Activated CD4-positive, alpha-beta T cell treated with anti-CD3 and anti-CD28 coated beads, Interleukin-2, amount 50 U/mL, for 4 hours (primary cell): Measurements from ENCODE around the gene SCN4A.

ENCODE experiments used
- DNase-seq, 2 experiments: peaks; one replicate each; pipeline ENCODE4 v3.0.0-alpha.2; 2020

Gene SCN4A

GRCh38 chr17:64001763-64002529 is 29.2 kb upstream of the SCN4A start:
- DNase-seq: no peak

DNA sequence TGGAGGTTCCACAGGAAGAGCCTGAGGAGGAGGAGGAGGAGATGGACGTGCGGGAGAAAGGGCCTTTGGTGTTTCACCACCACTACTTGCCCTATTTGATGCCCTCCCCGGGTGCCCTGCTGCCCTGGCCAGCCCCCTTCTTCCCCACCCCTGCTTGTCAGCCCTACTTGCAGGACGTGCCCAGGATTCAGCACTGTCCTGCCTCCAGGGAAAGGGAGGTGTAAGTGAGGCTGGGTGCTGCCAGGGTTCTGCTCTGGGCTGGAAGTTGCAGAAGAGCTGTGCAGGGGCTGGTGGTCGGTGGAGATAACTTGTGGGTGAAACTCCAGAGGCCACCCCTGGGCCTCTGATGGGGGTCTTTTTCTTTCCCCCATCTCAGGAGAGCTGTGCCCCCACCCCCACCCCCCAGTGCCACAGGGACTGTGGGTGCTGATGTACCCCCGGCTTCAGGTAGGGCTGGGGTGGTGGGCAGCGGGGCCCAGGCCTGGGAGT is 28.4 kb upstream of the SCN4A start:
- no peak for DNase-seq

DNA sequence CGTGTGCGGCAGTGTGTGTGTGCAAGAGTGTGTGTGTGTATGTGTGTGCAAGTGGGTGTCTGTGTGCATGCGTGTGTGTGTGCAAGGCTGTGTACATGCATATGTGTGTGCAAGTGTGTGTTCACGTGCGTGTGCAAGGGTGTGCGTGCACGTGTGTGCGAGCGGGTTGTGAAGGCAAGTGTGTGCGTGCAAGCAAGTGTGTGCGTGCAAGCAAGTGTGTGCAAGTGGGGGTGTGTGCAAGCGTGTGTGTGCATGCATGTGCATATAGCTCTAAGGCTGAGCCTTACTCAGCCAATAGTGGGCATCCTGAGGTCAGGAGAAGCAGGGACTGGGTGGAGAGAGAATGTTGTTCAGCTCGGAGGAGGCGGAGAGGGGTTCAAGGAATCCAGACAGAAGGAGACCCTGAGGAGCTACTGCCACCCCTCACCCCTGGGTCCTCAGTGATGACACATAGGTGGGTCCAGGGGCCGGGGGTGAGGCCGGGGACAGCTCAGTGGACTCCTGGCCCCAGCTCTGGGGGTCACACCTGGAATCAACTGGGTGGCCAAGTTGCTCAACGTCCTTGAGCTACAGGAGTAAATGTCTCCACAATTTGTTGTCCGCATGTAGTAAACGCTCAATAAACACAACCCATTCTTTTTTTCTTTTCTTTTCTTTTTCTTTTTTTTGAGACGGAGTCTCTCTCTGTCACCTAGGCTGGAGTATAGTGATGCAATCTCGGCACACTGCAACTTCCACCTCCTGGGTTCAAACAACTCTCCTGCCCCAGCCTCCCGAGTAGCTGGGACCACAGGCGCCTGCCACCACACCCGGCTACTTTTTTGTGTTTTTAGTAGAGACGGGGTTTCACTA is 27.2 kb upstream of the SCN4A start:
- no peak for DNase-seq

DNA sequence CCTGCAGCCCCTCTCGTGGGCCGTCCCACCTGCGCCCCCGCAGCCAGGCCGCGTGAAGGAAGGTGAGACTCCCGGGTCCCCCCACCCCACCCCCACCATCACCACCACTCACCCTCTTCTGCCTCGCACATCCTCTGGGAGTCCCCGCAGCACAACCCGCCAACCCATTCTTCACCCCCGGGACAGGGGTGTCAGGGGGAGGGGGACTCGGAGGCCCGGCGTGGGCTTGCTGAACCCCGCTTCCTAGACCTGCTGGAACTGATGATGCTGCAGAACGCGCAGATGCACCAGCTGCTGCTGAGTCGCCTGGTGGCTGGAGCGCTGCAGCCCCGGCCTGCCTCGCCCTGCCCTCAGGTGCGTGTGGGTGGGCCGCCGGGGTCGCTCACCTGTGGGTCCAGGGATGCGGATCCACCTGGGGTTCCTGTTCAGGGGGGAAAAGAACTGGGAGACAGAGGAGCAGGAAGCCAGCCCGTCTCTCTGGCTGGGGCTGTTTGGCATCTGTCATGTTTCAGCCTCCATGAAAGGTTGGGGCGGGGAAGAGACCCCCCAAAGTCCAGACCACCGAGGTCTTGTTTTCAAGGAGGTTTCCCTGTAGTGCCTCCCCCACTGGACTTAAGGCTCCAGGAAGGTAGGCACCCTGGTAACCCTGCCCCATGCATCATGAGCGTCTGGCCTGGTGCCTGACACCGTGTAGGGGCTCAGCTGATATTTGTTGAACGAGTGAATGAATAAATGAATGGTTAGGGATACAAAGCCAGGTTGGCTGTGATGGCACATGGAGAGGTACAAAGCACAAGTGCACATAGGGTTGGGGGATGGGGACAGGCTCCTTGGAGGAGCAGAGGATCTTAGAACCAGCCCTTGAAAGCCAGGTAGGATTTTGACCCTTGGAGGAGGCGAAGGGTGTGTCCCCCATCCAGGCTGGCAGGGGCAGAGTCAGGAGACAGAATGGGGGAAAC is 26.3 kb upstream of the SCN4A start:
- no peak for DNase-seq

GRCh38 chr17:63998050-63998720 is 25.5 kb upstream of the SCN4A start, which contains the start of gene PRR29:
PRR29 (plus strand) TSS chr17:63998351; CDS start chr17:63998365, 14 bp downstream.
- peak; percentile 58 to 61 for DNase-seq

DNA sequence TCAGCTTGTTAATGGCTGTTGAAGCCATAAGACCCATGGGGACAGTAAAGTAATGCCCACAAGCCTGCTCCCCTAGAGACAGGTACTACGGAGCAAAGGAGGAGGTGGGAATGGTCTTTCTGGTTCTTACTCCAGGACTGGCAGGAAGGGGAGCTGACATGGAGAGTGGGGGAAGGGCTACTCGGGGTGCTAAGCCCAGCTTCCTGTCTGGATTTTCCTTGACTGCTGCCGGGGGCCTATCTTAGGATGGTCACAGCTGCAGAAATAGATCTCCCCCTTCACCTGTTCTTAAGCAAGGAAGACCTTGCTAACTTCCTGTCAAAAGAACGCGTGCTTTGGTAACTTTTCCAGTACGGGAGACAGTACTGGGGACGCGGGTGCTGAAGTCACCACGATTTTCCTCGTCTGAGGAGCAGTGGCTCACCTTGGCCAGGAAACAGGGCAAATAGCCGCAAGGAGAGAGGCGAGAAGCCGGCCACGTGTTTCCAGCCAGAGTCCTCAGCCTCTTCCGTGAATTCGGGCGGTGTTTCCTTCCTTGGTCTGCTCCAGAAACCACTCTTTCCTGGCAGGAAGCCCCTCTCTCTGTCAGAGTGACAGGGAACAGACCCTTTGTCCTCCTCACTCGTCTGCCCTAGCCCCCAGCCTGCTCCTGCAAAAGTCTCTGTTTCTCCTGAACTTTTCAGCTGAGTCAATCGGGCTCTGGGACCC is 24.8 kb upstream of the SCN4A start:
- no peak for DNase-seq

- no peak for DNase-seq
Measured at GRCh38 chr17:63996430-63997182, 23.9 kb upstream of the SCN4A start.

- no peak for DNase-seq
Measured at GRCh38 chr17:63995626-63996025, 22.9 kb upstream of the SCN4A start.

DNA sequence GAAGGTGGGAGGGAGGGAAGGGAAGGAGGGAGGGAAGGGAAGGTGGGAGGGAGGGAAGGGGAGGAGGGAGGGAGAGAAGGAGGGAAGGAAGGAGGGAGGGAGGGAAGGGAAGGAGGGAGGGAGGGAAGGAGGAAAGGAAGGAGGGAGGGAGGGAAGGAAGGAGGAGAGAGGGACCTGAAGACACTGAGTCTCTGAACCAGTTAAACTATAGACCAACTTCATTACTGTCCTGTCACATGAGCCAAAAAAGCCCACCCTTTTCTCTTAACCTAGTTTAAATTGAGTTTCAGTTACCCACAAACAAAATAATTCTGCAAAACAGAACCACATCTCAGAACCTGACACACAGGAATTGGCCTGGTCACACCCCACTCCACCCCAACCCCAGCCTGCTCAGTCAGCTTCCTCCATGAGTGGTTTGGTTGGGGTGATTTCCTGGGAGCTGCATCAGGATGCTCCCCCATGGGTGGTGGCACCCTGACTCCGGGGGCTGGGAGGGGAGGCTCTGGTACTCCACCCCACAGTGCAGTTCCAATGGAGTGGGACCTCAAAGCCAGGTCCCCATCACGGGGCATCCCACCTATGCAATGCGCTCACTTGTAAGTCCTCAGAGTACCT is 20.8 kb upstream of the SCN4A start:
- DNase-seq: no peak

- no peak for DNase-seq
Measured at GRCh38 chr17:63991611-63992010, 18.9 kb upstream of the SCN4A start.

GRCh38 chr17:63989622-63990345 is 17.1 kb upstream of the SCN4A start:
- no peak for DNase-seq

DNA sequence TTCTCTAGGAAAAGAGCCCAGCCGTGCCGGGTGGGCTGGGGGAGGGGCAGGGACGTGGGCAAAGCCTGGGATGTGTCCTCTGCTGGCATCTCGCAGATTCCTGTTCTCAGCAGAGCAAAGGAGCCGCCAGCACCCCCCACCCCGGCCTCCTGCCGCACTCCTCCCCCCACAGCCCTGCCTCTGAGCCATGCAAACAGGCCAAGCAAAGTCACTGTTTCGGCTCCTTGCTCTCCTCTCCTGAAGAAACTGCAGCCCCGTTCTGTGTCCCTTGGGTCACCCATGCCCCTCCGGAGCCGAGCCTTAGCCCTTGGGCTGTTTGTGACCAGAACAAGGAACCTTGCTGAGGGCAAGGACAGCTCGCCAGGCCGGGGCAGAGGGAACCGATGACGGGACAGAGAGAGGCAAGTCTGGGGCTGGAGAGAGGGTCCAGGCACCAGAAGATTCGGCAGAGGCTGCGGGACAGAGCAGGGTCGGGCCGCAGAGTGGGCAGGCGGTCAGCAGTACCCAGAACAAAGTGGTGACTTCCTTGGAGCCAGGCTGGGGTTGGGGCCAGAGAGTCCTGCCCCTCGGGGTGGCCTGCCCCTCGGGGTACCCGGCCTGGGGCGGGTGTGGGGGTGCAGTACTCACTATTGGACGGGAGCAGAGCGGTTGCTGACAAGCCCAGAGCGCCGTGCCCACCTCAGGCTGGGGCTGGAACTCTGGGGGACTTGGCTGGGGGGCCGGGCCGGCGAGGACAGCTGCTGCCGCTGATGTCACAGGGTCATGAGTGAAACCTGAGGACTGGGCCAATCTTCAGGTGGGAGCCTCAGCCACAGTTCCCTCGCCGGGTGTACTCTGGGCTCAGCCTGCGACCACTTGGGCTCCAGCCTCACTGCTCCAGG is 16.3 kb upstream of the SCN4A start:
- DNase-seq: no peak

- DNase-seq: no peak
Measured at GRCh38 chr17:63988127-63988478, 15.4 kb upstream of the SCN4A start.

DNA sequence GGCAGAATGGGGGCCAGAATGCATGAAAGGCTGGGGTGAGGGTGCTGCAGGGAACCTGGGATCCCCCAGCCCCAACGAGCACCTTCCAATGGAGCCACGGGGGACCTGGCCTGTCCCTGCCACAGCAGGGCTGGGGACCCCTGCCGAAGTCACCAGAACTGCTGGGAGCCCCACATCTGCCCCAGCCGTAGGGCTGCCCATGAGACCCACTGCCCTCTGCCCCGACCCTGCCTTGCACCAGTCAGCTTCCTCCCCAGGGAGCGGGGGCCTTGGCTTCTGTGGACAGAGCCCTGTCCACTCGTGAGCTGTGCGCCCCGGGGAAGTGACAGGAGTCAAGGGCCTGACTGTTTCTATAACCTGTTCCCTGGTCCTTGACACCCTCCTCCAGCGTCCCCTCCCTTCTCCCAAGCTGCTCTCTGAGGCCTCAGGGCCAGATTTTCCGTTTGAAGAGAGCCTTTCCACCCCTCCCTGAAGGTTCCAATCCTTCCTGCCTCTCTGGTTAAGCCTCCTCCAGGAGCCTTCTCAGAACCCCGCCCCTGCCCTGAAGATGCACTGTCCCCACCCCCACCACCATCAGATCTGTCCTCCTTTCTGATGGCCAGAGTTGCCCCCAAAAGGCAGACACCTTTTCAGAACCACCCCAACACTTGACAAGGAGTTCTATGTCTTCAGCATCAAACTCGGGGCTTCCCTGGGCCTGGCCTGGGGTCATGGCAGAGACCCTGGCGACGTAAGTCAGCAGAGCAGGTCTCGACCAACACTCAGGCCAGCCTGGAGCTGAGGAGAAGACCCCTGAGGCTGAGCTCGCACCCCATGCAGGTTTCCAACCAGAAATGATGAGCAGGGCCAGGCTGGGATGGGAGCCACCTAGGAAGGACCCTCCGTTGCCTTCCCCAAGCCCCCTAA is 14.8 kb upstream of the SCN4A start:
- DNase-seq: no peak

DNA sequence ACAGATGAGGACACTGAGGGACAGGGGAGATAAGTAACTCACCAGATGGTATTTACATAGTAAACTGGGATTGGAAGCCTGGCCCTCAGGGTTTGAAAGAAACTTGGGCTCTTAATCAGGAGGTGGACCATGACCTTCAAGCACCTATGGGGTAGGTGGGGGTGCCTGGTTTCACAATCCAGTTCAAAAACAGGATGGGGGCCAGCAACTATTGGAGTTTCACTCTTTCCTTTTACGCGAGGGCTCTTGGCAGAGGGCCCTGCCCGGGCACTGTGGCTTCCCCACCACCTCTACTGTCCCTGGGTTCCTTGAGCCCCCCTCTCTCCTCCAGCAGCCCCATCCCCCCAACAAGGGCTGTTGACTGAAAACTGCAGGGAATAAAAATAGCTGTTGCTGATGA is 14.1 kb upstream of the SCN4A start:
- DNase-seq: no peak

DNA sequence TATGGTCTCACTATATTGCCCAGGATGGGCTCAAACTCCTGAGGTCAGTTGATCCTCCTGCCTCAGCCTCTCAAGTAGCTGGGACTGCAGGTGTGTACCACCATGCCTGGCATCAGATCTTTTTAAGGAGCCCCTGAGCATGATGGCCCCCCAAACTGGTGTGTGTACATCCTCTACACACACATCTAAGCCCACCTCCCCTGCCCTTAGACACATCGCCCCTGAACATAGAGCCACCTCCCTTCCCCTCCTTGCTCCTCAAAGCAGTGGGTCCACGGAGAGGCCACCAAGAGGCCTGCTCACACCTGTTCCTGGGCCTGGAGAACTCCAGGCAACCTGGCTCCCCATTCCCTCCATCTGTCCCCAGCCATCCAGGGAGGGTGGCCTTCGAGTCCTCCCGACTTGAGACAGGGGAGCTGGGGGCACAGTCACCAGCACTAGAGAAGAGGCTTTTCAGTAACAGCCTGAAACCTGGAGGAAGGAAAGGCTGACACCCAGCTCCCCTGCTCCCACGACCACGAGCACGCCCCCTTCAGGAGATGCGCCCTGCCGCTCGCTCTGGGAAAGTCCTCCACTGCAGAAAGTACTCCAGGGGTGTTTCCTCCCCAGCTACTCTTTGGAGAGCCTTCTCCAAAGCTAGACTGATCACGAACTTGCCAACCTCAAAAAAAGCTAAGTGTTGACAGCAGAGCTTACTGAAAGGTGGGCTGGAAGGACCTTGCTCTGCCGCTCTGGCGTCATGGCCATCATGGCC is 12.8 kb upstream of the SCN4A start:
- DNase-seq: no peak
